Omental fat pad (tissue), 4 donors: ENCODE data around the gene UTF1. TPM values are rescaled to one million over a fixed set of nuclear protein-coding genes. Genes with fewer than 3 reads are reported as not detected.

ENCODE experiments used
- ATAC-seq: fragments of 150-250 bp; one replicate; pipeline ENCODE4 v1.9.1; 2016; ENCODE audit warnings: mild to moderate bottlenecking, moderate library complexity; ENCODE audit not compliant: low FRiP score
- DNase-seq: peaks from one replicate; pipeline ENCODE4 v3.0.0-alpha.2; 2019; ENCODE audit warnings: low spot score
- total RNA-seq, 4 donors: library from RNA; depleted of rRNA; stranded (reverse); fragments of >200 nt; gene quantifications; one replicate each; pipeline ENCODE4 v1.1.0, GENCODE V29; 2016
- TF ChIP-seq, protein P1 (sequence below), 3 donors: fragments of 450-650 bp; IDR thresholded peaks; one replicate each; pipeline ENCODE4 v1.5.1; 2016 to 2017; ENCODE audit warnings: antibody characterized with exemption in 3 of 3, mild to moderate bottlenecking in 3 of 3, moderate library complexity in 2 of 3

Gene UTF1
- total RNA-seq, 4 donors from 2014 or later, result not detected

DNA sequence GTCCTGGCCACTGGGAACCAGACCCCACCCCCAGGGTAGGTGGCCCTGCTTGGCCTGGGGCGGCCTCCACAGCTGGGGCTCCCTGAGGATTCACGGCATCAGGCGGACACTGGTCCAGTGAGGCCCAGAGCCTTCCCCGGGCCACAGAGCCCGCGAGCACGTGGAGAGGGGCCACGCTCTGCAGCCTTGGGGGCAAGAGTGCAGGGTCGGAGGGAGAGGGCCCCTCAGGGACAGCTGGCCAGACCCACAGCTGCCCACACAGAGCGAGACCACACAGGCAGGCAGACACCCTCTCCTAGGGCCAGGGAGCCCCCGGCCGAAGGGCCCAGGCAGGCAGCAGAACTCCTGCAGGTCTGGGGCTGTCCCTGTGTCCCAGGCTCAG, 18.3 kb downstream of the UTF1 start:
- ATAC-seq (no peak), DNase-seq (no peak)
- TF ChIP-seq, protein P1, sequence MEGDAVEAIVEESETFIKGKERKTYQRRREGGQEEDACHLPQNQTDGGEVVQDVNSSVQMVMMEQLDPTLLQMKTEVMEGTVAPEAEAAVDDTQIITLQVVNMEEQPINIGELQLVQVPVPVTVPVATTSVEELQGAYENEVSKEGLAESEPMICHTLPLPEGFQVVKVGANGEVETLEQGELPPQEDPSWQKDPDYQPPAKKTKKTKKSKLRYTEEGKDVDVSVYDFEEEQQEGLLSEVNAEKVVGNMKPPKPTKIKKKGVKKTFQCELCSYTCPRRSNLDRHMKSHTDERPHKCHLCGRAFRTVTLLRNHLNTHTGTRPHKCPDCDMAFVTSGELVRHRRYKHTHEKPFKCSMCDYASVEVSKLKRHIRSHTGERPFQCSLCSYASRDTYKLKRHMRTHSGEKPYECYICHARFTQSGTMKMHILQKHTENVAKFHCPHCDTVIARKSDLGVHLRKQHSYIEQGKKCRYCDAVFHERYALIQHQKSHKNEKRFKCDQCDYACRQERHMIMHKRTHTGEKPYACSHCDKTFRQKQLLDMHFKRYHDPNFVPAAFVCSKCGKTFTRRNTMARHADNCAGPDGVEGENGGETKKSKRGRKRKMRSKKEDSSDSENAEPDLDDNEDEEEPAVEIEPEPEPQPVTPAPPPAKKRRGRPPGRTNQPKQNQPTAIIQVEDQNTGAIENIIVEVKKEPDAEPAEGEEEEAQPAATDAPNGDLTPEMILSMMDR (IDR thresholded peaks at IDR 0.05), result no peak

DNA sequence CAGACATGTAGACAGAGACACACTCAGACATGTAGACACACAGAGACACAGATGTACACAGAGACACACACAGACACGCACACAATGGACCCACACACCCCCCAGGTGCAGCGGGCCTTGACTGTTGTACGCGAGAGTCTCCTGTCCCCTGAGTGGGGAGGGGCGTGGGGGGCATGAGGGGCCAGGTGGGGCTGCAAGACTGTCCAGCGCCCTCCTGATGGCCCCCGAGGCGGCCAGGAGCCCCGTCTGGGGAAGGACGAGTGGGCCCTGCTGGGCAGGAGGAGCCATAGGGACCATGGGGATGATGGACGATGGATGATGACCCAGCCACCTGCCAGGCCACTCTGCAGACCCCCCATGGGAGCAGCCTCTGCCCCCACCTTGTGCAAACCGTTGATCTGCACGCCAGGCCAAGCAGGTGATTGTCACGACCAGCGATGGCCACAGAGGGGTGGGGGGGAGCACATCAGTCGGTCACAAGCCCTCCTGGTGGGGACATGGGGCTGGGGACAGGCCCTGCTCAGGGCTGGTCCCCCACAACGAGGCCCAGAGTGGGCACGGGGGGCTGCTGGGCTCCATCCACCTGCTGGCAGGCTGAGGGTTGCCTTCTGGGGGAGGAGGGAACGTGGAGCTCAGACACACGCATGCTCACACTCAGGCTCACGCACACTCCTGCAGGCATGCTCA, 19.2 kb downstream of the UTF1 start:
- TF ChIP-seq, protein P1 (IDR thresholded peaks at IDR 0.05), result no peak
- DNase-seq (no peak), ATAC-seq (no peak)

DNA sequence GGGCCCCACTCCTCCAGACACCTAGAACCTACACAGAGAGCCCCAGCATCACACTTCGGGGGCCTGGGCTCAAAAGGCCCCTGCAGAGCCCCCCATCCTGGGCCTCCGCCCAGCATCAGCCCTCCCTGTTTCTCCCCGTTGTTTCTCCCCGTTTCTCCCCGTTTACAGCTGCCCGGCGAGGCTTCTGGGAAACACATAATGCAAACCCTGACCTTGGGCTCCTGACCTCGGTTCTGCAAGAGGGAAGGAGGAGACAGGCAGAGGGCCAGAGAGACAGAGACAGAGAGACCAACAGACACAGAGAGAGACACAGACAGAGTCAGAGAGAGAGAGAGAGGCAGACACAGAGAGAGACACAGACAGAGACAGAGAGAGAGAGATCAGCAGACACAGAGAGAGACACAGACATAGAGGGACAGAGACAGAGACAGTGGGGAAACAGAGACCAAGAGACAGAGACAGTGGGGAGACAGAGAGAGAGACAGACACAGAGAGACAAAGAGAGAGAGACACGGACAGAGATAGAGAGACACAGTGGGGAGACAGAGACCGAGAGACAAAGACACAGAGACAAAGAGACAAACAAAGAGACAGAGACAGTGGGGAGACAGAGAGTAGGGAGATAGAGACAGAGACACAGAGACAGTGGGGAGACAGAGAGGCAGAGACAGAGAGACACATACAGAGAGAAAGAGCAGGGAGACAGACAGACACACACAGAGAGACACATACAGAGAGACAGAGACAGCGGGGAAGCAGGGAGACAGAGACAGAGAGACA, 20.1 kb downstream of the UTF1 start:
- TF ChIP-seq, protein P1 (IDR thresholded peaks at IDR 0.05), result no peak
- DNase-seq (no peak), ATAC-seq (no peak)

DNA sequence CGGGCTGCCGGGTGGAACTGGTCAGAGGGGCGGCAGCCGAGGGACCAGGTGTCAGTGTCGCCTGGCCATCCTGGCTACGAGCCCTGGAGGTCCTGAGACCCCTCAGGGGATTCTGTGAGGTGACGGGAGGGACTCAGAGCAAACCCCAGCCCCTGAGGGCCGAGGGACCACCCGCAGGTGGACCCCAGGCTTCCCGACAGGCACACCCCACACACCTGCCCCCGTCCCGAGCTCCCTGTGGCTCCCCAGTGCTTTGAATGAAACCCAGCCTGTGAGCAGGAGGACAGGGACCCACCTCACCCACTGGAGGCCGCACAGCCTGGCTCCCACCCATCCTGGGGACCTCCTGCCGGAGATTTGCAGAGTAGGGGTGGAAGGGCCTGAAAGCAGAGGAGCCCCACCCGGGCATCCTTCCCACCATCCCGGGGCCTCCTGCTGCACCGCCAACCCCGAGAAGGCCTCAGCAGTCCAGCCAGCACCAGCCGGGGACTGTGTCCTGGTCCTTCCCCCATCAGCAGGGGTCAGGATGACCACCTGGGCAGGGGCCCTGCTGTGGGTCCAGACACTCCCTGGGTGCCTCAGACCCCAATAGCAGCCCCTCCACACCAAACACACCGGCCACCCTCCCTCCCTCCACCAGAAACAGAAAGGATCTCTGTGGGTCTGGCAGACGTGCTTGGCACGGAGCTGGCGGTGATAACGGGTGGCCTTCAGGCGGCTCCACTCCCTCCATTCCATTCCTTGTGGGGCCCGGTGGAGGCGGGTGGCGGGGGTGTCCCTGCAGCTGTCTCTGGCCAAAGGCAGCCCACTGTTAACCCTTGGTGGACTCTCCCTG, 21.6 kb downstream of the UTF1 start:
- TF ChIP-seq, protein P1 (IDR thresholded peaks at IDR 0.05), result no peak
- DNase-seq, result no peak
- no peak for ATAC-seq

DNA sequence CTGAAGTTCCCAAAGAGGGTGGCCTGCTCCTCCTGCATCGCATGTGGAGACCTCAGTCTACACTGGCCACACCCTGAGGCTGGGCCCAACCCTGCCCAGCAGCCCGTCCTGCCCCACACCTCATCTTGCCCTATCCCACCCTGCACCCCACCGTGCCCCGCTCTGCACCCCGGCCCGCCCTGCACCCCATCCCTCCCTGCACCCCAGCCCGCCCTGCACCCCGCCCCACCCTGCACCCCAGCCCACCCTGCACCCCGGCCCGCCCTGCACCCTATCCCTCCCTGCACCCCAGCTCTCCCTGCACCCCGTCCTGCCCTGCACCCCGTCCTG, 22.2 kb downstream of the UTF1 start:
- no peak for ATAC-seq
- TF ChIP-seq, protein P1 (IDR thresholded peaks at IDR 0.05), result no peak
- DNase-seq, result no peak

DNA sequence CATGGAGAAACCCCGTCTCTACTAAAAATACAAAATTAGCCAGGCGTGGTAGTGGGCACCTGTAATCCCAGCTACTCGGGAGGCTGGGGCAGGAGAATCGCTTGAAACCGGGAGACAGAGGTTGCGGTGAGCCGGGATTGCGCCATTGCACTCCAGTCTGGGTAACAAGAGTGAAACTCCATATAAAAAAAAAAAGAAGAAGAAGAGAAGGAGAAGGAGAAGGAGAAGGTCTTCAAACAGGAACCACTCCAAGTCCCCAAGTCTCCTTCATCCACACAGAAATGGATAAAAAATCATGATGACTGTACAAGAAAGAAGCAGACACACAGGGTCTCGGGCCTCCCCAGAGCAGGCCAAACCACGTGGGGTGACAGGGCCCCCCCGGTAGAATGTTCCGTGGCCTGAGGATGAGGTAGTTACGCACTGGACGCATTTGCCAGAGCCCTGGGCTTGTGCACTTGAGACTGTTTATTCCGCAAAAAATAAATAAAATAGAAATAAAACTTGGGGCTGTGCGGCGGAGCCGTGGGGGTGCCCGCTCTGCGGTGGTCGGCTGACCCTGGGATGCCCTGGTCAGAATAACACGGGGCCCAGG, 23.4 kb downstream of the UTF1 start:
- no peak for ATAC-seq
- TF ChIP-seq, protein P1 (IDR thresholded peaks at IDR 0.05), result no peak
- DNase-seq, result no peak
